ENCODE data around the gene ZSWIM5. TPM values are rescaled to one million over a fixed set of nuclear protein-coding genes. Genes with fewer than 3 reads are reported as not detected.
A peak's percentile ranks its signal among the peaks of the same experiment; 100 is the strongest.

The ZSWIM5 gene
- total and polyA plus RNA-seq, 2 of the 8 experiments (the other 6 are each of a cell fraction or from before 2014, with no cell fraction given), result 2.5 to 3.9 TPM

GRCh38 chr1:45205910-45206721 lies at the start of gene ZSWIM5 (continued):
- TF ChIP-seq EP300 (IDR thresholded peaks at IDR 0.05; ENCODE audit: borderline replicate concordance in 1 of 2, low read depth in 2 of 2, low read length in 2 of 2) (no peak), RFX5 (IDR thresholded peaks at IDR 0.05; ENCODE audit: borderline replicate concordance, low read depth, low read length) (no peak), ATF3 (IDR thresholded peaks at IDR 0.05; ENCODE audit: insufficient read depth, low read depth, low read length) (no peak), SP1 (IDR thresholded peaks at IDR 0.05; ENCODE audit: low read depth, low read length) (no peak), SP4 (IDR thresholded peaks at IDR 0.05; ENCODE audit: low read length) (no peak), ATF2 (IDR thresholded peaks at IDR 0.05; ENCODE audit: low read length) (no peak), RXRA (IDR thresholded peaks at IDR 0.05; ENCODE audit: insufficient read depth, low read depth, low read length) (no peak), GABPA (IDR thresholded peaks at IDR 0.05; ENCODE audit: borderline replicate concordance, insufficient read depth, low read length) (0 out of 2 replicates have a peak, but pooled peaks have one; percentile 12), SRF (IDR thresholded peaks at IDR 0.05; ENCODE audit: low read depth, low read length) (no peak), SIN3A (conservative IDR thresholded peaks at IDR 0.05 in 1 of 2, IDR thresholded peaks at IDR 0.05 in 1 of 2; ENCODE audit: low read depth in 1 of 2, low read length in 2 of 2) (peak in 1 of 2 experiments; percentile 23; a peak in 1 of 4 replicates), POLR2AphosphoS5 (IDR thresholded peaks at IDR 0.05; ENCODE audit: low read depth, low read length) (peak; percentile 34; the same call in 1 of the 2 replicates), PHF8 (conservative IDR thresholded peaks at IDR 0.05; ENCODE audit: low read depth, low read length) (peak; percentile 74)
- TF ChIP-seq, protein P1, sequence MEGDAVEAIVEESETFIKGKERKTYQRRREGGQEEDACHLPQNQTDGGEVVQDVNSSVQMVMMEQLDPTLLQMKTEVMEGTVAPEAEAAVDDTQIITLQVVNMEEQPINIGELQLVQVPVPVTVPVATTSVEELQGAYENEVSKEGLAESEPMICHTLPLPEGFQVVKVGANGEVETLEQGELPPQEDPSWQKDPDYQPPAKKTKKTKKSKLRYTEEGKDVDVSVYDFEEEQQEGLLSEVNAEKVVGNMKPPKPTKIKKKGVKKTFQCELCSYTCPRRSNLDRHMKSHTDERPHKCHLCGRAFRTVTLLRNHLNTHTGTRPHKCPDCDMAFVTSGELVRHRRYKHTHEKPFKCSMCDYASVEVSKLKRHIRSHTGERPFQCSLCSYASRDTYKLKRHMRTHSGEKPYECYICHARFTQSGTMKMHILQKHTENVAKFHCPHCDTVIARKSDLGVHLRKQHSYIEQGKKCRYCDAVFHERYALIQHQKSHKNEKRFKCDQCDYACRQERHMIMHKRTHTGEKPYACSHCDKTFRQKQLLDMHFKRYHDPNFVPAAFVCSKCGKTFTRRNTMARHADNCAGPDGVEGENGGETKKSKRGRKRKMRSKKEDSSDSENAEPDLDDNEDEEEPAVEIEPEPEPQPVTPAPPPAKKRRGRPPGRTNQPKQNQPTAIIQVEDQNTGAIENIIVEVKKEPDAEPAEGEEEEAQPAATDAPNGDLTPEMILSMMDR (IDR thresholded peaks at IDR 0.05; ENCODE audit: control extremely low read depth in 1 of 3, insufficient read depth in 1 of 3, low read depth in 1 of 3, low read length in 3 of 3), result no peak
